Smooth muscle cell (in vitro differentiated cells): ENCODE data around the gene C2CD3. TPM values are rescaled to one million over a fixed set of nuclear protein-coding genes. Genes with fewer than 3 reads are reported as not detected.

Experiments used
- polyA plus RNA-seq: library from polyadenylated mRNA; unstranded; fragments of >200 nt; fragmentation: Nextera tagmentation; extraction: Ambion mirVana; gene quantifications from 2 replicates; pipeline ENCODE4 v1.2.1, GENCODE V29; 2016
- small RNA-seq: library from RNA; depleted of rRNA; stranded (forward); fragments of <200 nt; gene quantifications from one replicate; pipeline ENCODE3, GENCODE V24; 2014
- total RNA-seq: library from RNA; depleted of rRNA; stranded (reverse); fragments of >200 nt; gene quantifications from 2 replicates; pipeline ENCODE4 v1.2.3, GENCODE V29; 2014

Gene C2CD3
- total and polyA plus RNA-seq, 2 experiments from 2014 or later, result 4.9 to 24.1 TPM

Small RNAs within 50 kb of the gene (small RNA-seq; reads per million reads assigned to genes)
- not detected for gene AP002392.1

Other genes starting within 250 kb of the C2CD3 start
- not detected in 2 replicates for gene DNAJB13, start 220.0 kb downstream of the C2CD3 start, total RNA-seq
- not detected in 2 replicates for gene DNAJB13, start 220.0 kb downstream of the C2CD3 start, polyA plus RNA-seq
- gene UCP2, start 188.2 kb downstream of the C2CD3 start, total RNA-seq, result 0.67 and 4.8 TPM in 2 replicates
- 8.2 and 12.7 TPM in 2 replicates for gene UCP2, start 188.2 kb downstream of the C2CD3 start, polyA plus RNA-seq
- 0.54 and 0.85 TPM in 2 replicates for gene UCP3, start 161.9 kb downstream of the C2CD3 start, total RNA-seq
- 0.57 and 0.88 TPM in 2 replicates for gene UCP3, start 161.9 kb downstream of the C2CD3 start, polyA plus RNA-seq
- 44.9 and 67.1 TPM in 2 replicates for gene PPME1, start 287 bp upstream of the C2CD3 start, total RNA-seq
- 68.9 and 69.1 TPM in 2 replicates for gene PPME1, start 287 bp upstream of the C2CD3 start, polyA plus RNA-seq
- gene P4HA3, start 140.6 kb upstream of the C2CD3 start, total RNA-seq, result 6.9 and 13.5 TPM in 2 replicates
- 11.8 and 18.9 TPM in 2 replicates for gene P4HA3, start 140.6 kb upstream of the C2CD3 start, polyA plus RNA-seq
- gene PGM2L1, start 227.4 kb upstream of the C2CD3 start, total RNA-seq, result 17.3 and 17.5 TPM in 2 replicates
- 6.5 and 6.7 TPM in 2 replicates for gene PGM2L1, start 227.4 kb upstream of the C2CD3 start, polyA plus RNA-seq